ENCODE measurements around the gene HRG. TPM values are rescaled to one million over a fixed set of nuclear protein-coding genes. Genes with fewer than 3 reads are reported as not detected.

The HRG gene
- total and polyA plus RNA-seq, 2 donors (not counting 1 experiment from before 2014, with no cell fraction given): not detected

DNA sequence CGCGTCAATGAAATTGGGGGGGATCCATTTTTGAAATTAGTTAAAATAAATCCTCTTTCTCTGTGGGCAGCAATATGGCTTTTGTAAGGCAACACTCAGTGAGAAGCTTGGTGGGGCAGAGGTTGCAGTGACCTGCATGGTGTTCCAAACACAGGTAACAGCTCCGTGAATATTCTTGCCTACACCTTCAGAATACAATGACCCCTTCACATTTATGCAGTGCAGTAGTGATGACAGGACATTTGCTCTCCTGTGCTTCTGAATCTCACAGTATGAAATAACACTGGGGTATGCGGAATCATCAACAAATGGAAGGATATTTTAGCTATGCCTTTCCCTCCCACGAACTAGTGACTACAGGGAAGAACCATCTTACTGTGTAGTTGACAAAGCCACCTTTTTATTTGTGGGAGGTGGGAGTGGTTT, 46.0 kb upstream of the HRG start:
- H3K4me1 ChIP-seq (ENCODE audit: control insufficient read depth in 2 of 2, insufficient read depth in 2 of 2, low read length in 2 of 2): peaks cover 10 to 12% of the 10 kb centered on the region in 2 donors
- Mint-ChIP-seq H3K27me3 (peaks cover 47% of the 10 kb centered on the region), H3K27ac (no peak overlapping the region), H3K4me3 (no peak overlapping the region), H3K9me3 (ENCODE audit: insufficient read depth) (no peaks in the 10 kb centered on the region), H3K4me1 (peaks cover 9% of the 10 kb centered on the region)
- ChIA-PET CTCF (interaction anchor here (0.9 to 1.3 kb wide), 2 partner anchors 52 to 643 kb away, joined by 3 to 4 read pairs; no protein-coding TSS in a partner anchor), POLR2A (no interaction called here)
- no peak overlapping the region for H3K27ac ChIP-seq (ENCODE audit: low read length in 2 of 2)
- no peaks in the 10 kb centered on the region for H3K79me2 ChIP-seq (ENCODE audit: control insufficient read depth, insufficient read depth, low read length)
- DNase-seq (no peak), ATAC-seq (ENCODE audit: low read depth) (no peak)
- H3K27me3 ChIP-seq (replicated peaks in 1 of 4; ENCODE audit: control extremely low read depth in 1 of 4, control insufficient read depth in 3 of 4, insufficient read depth in 4 of 4, low read length in 3 of 4): peaks cover 0 to 28% (median 6%) of the 10 kb centered on the region in 4 experiments
- H3K9me3 ChIP-seq (ENCODE audit: control extremely low read depth in 1 of 3, control insufficient read depth in 2 of 3, insufficient read depth in 1 of 3, low read length in 2 of 3): no peaks in the 10 kb centered on the region
- no peak overlapping the region for H3K4me3 ChIP-seq (ENCODE audit: control extremely low read depth in 1 of 5, extremely low read depth in 1 of 5, insufficient read depth in 1 of 5, low read depth in 2 of 5, low read length in 4 of 5)
- intact Hi-C loops (cut with micrococcal nuclease): loop anchor here (5.0 kb wide), 2 partner anchors 188 to 548 kb away; partner anchors contain the start of gene RFC4
- TF ChIP-seq, protein P1, sequence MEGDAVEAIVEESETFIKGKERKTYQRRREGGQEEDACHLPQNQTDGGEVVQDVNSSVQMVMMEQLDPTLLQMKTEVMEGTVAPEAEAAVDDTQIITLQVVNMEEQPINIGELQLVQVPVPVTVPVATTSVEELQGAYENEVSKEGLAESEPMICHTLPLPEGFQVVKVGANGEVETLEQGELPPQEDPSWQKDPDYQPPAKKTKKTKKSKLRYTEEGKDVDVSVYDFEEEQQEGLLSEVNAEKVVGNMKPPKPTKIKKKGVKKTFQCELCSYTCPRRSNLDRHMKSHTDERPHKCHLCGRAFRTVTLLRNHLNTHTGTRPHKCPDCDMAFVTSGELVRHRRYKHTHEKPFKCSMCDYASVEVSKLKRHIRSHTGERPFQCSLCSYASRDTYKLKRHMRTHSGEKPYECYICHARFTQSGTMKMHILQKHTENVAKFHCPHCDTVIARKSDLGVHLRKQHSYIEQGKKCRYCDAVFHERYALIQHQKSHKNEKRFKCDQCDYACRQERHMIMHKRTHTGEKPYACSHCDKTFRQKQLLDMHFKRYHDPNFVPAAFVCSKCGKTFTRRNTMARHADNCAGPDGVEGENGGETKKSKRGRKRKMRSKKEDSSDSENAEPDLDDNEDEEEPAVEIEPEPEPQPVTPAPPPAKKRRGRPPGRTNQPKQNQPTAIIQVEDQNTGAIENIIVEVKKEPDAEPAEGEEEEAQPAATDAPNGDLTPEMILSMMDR (IDR thresholded peaks at IDR 0.05): no peak
- no peak for TF ChIP-seq EZH2 (IDR thresholded peaks at IDR 0.05; ENCODE audit: borderline replicate concordance, insufficient read depth, low read depth, low read length, poor library complexity, severe bottlenecking)
- no peak overlapping the region for H3K9ac ChIP-seq (ENCODE audit: low read length)
- H3K4me2 ChIP-seq (replicated peaks; ENCODE audit: low read depth, low read length, poor library complexity, severe bottlenecking): no peak overlapping the region
- H2AFZ ChIP-seq (ENCODE audit: insufficient read depth, low read depth, low read length, poor library complexity, severe bottlenecking): no peak overlapping the region
- no peaks in the 10 kb centered on the region for H3K36me3 ChIP-seq (replicated peaks in 1 of 2; ENCODE audit: control extremely low read depth in 1 of 2, control insufficient read depth in 1 of 2, extremely low read depth in 1 of 2, insufficient read depth in 2 of 2, low read length in 1 of 2)
- H4K20me1 ChIP-seq (ENCODE audit: control insufficient read depth, insufficient read depth, low read length, poor library complexity, severe bottlenecking): no peaks in the 10 kb centered on the region
- WGBS (ENCODE audit: insufficient coverage): 100% methylated on average over 1 of the region's 5 CpGs

DNA sequence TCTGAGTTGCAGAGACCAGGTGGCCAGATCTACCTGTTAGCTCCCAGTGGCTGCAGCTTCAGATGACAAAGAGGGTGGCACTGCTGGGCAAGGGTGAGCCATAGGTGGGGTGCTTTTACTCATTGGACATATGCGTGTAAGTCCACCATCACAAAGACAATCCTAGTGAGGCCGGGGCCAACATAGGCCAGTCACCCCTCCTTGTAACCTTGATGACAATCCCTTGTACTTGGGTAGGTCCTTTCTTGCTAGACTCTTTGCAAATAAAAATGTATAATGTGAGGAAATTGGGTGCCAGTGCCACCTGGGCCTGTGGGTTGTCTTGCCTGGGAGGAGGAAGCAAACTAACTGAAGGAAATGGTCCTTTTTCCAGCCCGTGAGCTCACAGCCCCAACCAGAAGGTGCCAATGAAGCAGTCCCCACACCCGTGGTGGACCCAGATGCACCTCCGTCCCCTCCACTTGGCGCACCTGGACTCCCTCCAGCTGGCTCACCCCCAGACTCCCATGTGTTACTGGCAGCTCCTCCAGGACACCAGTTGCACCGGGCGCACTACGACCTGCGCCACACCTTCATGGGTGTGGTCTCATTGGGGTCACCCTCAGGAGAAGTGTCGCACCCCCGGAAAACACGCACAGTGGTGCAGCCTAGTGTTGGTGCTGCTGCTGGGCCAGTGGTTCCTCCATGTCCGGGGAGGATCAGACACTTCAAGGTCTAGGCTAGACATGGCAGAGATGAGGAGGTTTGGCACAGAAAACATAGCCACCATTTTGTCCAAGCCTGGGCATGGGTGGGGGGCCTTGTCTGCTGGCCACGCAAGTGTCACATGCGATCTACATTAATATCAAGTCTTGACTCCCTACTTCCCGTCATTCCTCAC, 45.4 kb upstream of the HRG start:
- no peak for ATAC-seq (ENCODE audit: low read depth)
- TF ChIP-seq EZH2 (IDR thresholded peaks at IDR 0.05; ENCODE audit: borderline replicate concordance, insufficient read depth, low read depth, low read length, poor library complexity, severe bottlenecking): no peak
- TF ChIP-seq, protein P1 (IDR thresholded peaks at IDR 0.05): no peak
- intact Hi-C loops (cut with micrococcal nuclease): no loop called here

More for the DNA sequence above, 45.4 kb upstream of the HRG start:
- H4K20me1 ChIP-seq (ENCODE audit: control insufficient read depth, insufficient read depth, low read length, poor library complexity, severe bottlenecking): no peaks in the 10 kb centered on the region
- H3K4me1 Mint-ChIP-seq: peaks cover 7% of the 10 kb centered on the region
- no peak overlapping the region for H3K4me3 Mint-ChIP-seq
- H3K27ac ChIP-seq (ENCODE audit: low read length in 2 of 2): no peak overlapping the region
- H3K36me3 ChIP-seq (replicated peaks in 1 of 2; ENCODE audit: control extremely low read depth in 1 of 2, control insufficient read depth in 1 of 2, extremely low read depth in 1 of 2, insufficient read depth in 2 of 2, low read length in 1 of 2): no peaks in the 10 kb centered on the region
- no peak overlapping the region for H3K9ac ChIP-seq (ENCODE audit: low read length)
- peaks cover 7 to 9% of the 10 kb centered on the region in 2 donors for H3K4me1 ChIP-seq (ENCODE audit: control insufficient read depth in 2 of 2, insufficient read depth in 2 of 2, low read length in 2 of 2)
- H2AFZ ChIP-seq (ENCODE audit: insufficient read depth, low read depth, low read length, poor library complexity, severe bottlenecking): no peak overlapping the region
- no peaks in the 10 kb centered on the region for H3K9me3 Mint-ChIP-seq (ENCODE audit: insufficient read depth)
- no peak overlapping the region for H3K4me3 ChIP-seq (ENCODE audit: control extremely low read depth in 1 of 5, extremely low read depth in 1 of 5, insufficient read depth in 1 of 5, low read depth in 2 of 5, low read length in 4 of 5)
- H3K27me3 ChIP-seq (replicated peaks in 1 of 4; ENCODE audit: control extremely low read depth in 1 of 4, control insufficient read depth in 3 of 4, insufficient read depth in 4 of 4, low read length in 3 of 4): peaks cover 0 to 25% (median 6%) of the 10 kb centered on the region in 4 experiments
- H3K9me3 ChIP-seq (ENCODE audit: control extremely low read depth in 1 of 3, control insufficient read depth in 2 of 3, insufficient read depth in 1 of 3, low read length in 2 of 3): no peaks in the 10 kb centered on the region
- no peak overlapping the region for H3K27ac Mint-ChIP-seq
- ChIA-PET CTCF (interaction anchor here (0.7 to 1.3 kb wide), 3 partner anchors 51 to 644 kb away, joined by 3 to 4 read pairs (median 4); no protein-coding TSS in a partner anchor), POLR2A (no interaction called here)
- peaks cover 44% of the 10 kb centered on the region for H3K27me3 Mint-ChIP-seq
- no peak overlapping the region for H3K4me2 ChIP-seq (replicated peaks; ENCODE audit: low read depth, low read length, poor library complexity, severe bottlenecking)
- no peaks in the 10 kb centered on the region for H3K79me2 ChIP-seq (ENCODE audit: control insufficient read depth, insufficient read depth, low read length)
- no peak for DNase-seq
- 89% methylated on average over 12 of the region's 17 CpGs for WGBS (ENCODE audit: insufficient coverage)
